NCI-H345 (cell line): ENCODE data around the gene CFAP46.
"Not testable (repeated sequence)": the region's sequence is repeated elsewhere in the genome, so short reads cannot be mapped to it uniquely, and the experiment has no call there.

ENCODE experiments used
- DNase-seq: peaks from one replicate; lab custom pipeline; 2025; lab: John Stamatoyannopoulos, UW

The CFAP46 gene

DNA sequence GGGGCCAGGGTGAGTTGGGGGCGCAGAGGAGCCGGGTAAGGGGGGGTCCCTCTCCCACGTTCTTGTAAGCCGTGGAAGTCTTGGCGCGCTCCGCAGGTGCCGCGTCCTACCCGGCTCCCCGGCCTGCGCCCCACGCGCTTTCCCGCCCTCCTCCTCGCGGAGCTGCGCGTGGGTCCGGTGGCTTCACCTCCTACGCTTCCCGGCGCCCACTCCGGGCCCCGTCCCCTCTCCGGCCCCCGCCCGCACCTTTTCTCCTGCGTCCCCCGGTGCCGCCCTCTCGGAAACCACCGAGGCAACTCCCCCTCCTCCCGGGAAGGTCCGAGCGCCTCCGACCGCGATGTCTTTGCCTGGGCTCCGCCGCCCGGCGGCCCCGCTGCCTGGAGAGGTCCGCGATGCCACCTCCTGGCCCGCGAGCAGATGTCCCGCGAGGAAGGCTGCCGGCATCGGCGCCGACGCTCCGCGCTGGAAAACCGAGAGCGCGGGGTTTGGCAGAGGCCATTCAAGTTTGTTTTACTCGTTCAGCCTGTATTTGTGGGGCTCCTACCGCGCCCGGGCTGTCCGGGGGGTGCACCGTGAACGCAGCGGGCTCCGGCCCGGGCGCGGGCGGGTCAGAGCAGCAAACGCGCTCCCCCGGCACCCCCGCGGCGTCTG is 154.1 kb downstream of the CFAP46 start:
- no peak for DNase-seq

DNA sequence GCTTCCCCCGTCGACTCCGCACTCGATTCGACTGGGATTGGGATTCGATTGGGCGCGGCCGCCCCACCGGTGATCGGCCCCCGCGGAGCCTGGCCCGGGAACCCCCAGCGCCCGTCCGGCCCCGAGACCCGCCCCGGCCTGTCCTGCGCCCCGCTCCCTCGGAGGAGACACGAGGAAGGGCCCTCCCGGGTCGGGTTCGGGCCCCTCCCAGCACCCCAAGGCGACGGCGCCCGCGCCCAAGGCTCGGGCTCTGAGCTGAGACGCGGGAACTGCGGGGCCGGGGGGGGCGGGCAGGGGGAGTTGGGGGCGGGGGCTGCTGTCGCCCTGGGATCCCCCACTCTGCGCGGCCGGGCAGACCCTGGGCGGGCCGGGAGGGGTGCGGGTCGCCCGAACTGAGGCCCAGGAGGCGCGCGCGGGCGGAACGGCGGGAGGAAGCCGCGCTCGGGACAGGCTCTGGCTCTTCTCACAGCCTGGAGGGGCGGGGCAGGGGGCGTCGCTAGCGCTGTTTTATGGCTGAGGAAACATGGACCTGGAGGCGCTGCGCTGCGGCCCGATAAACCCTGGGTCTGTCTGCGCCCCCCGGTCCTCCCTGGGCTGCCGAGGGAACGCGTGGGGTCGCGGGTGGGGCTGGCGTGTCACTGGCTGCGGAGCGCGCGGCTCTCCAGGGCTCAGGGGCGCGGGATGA is 154.7 kb downstream of the CFAP46 start:
- DNase-seq: no peak

DNA sequence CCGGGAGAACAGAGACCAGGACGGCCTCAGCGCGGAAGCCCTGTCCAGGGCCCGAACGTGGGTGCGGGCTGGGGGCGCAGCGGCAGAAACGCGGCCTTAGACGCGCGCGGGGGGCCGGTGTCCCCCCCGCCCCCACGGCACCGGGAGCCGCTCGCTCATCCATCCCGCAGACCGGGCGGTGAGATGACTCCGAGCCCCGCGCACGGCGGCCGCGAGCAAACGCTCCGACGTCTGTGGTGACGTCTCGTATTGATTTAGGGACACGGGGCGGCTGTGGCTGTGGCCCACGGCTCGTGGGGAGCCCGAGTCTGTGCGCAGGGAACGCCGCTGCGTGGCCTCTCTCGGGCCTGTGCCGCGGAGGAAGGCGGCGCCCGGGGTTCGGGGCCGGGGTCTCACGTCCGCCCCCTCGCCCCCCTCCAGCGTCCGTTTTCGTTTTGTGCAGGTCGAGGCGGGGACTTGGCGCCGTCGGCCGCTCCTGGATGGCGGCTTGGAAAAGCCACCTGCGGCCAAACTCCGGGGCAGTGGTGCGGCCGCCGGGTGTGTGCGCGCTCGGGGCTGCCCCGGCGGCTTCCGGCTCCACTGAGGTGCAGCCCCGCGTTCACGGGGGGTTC is 155.4 kb downstream of the CFAP46 start:
- DNase-seq: no peak

DNA sequence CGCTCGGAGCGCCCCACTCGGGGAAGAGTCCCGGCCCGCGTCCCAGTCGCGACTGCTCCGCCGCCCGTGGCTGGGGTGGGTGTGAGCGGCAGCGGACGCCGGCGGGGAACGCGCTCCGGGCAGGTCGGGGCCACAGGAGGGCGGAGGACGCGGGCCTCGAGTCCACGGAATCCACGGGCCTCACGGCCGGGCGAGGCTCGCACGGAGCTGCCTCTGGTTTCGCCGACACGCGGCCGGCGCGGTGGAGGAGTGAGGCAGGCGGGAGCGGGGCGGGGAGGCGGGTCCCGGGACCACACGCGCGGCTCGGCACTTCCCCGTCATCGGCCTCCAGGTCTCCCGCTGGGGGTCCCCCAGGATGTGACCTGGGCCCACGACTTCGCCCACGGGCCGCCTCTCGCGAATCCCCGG is 155.9 kb downstream of the CFAP46 start:
- no peak for DNase-seq

DNA sequence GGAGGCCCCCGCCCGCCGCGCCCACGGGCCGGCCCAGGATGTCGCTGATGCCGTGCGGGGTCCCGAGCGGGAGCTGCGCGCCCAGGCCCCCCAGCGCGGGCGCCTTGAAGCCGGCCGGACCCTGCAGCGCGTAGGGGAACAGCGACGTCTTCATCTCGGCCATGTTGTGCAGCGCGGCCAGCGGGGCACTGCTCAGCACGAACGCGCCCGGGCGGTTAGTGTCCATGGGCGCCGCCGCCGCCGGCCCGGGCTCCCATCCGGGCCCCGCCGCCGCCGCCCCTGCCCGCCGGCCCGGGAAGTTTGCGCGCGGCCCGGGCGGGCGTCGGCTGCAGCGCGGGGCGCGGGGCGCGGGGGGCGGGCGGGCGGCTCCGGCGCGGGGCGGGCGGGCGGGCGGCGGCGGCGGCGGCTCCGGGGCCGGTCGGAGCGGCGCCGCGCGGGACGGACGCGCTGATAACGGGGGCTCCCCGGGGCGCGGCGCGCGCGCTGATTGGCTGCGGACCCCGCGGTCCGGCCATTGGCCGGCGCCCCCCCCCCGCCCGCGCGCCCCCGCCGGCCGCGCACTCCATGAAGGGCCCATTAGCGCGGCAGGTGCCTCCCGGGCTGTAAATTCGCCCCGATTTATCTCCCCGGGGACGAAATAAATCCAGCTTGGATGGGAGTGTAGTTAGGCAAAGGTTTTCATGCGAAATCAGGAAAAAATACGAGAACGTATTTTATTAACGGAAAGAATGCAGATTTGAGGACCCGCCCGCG is 156.5 kb downstream of the CFAP46 start, which contains the start of gene NKX6-2:
NKX6-2 (minus strand) TSS at position 425 of the 753 bp plus-strand sequence; CDS start at position 226, 199 bp downstream.
- DNase-seq: no peak

DNA sequence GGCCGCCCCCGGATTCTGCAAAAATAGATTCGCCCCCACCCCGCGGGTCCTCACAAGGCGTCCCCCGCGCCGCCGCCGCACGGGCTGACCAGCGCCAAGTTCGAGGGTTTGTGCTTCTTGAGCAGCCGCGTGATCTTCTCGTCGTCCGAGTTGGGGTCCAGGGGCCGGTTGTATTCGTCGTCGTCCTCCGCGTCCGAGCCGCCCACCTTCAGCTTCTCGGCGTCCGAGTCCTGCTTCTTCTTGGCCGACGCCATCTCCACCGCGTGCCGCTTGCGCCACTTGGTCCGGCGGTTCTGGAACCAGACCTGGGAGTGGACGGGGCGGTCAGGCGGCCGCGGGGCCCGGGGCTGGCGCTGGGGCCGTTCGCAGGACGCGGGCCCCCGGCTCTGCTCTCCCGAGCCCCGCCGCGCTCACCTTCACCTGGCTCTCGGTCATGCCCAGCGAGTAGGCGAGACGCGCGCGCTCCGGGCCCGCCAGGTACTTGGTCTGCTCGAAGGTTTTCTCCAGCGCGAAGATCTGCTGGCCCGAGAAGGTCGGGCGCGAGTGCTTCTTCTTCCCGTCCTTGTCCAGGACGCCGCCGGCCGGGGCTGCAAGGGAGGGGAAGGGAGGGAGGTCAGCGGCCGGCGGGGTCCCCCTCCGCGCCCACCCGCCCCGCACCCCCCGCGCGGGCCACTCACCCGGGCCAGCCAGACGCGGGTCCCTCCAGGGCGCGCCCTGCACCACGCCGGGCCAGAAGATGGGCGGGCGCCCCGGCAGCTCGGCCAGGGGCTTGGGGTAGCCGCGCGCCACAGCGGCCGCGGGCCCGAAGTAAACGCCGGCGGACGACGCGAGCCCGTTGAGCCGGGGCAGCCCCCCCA is 157.3 kb downstream of the CFAP46 start:
- no peak for DNase-seq

DNA sequence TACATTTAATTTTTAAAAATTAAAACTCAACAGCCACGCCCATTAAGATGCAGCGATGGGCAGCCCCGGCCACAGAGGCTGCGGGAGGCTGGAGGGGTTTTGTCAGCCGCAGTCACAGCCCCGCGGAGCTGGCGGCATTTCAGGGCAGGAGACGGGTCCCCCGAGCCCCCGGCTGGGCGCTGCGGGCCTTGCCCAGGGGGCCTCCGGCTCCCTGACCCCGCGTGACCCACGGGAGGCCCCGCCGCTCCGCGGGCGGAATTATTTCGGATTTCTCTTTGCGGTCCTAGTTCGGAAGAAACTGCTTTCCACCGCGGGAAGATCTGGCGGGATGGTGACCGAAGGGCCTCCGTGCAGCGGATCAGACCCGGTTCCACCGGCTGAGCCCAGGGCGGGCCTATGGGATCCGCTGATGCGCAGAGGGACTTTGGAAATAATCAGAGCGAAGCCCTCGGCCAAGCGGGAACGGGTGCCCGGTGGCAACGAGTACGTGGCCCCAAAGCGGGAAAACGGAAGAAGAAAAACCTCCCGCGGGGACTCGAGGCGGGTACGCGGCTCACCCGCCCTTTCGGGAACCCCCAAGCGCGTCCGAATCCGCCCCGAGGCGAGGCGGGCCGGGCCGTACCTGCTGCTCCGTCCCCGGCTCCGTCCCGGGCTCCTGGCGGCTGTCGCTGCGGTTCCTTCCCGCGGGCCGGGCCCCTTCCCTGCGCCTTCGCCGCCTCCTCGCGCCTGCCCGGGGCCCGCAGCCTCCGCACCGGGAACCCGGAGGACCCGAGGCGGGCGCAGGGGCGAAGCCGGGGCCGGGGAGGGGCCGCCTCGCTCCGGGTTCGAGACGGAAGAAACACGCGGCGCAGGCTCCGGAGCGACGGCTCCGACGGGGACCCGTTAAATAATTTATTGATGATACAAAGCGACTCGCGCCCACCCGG is 158.2 kb downstream of the CFAP46 start:
- no peak for DNase-seq

DNA sequence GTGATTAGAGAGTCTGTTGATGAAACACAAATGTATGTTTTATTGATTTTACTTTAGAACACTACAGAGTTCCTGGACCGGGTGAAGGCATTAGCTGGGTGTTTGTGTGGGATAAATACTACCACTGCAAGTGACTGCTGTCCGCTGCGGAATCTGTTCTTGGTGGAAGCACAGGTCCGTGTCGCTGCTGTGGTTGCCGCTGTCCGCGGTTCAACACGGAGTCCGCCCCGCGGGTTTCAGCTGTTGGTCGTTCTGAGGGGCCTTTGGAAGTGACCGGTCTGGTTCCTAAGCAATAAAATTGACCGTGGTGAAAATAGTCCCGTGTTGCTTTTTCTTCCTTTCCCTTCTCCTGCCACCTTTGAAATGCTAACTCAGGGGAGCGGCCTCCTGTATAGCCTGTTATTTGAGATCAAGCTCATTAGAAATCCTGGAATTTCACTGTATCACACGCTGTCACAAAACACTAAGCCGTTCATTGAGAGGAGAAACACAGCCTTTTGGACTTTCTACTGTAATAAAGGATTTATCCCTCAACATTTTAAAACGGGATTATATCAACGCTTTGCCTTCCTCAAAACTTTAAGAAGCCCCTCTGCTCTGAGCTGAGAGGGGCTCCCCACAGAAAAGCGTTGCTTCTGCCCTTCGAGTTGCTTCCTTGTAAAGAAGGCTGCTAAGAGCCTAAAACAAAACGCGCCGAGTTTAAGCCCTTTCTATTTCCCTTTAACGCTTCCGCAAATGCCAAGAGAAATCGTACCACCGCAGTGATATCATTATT is 159.0 kb downstream of the CFAP46 start:
- DNase-seq: no peak

DNA sequence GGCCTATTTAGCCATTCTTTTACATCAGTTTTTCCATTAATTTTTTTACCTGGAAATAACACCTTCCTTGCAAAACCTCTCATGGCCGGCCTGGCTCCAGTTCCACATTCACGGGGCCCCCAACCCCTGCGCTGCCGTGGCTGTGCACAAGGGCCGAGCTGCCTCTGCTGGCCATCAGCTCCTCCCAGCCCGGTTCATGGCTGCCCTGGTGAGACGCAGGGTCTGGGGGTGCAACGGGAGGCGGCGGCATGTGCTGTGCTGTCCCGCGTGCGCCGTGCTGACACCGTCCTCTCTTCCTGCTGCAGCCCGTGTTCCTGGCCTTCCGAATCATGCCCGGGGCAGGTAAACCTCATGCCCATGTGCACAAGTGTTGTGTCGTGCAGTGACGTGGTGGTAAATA is 160.8 kb downstream of the CFAP46 start:
- no peak for DNase-seq

DNA sequence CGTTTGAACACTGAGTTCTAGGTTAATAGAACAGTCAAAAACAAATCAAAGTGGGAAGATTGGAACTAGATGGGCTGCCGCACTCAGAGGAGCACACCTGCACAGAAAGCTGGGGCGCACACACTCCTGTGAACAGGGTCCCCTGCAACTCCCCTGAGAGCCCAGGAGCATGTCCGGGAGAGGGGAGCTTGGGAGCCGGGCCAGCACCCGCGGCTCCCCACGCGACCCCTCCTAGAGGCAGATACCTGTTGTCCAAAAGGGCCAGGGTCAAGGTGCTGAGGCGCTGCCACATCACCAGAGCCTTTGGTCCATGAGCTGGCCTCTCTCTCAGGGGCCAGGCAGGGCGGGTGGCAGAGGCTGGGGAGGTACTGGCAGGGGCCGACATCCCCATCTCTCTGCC is 162.0 kb downstream of the CFAP46 start:
- DNase-seq: no peak

DNA sequence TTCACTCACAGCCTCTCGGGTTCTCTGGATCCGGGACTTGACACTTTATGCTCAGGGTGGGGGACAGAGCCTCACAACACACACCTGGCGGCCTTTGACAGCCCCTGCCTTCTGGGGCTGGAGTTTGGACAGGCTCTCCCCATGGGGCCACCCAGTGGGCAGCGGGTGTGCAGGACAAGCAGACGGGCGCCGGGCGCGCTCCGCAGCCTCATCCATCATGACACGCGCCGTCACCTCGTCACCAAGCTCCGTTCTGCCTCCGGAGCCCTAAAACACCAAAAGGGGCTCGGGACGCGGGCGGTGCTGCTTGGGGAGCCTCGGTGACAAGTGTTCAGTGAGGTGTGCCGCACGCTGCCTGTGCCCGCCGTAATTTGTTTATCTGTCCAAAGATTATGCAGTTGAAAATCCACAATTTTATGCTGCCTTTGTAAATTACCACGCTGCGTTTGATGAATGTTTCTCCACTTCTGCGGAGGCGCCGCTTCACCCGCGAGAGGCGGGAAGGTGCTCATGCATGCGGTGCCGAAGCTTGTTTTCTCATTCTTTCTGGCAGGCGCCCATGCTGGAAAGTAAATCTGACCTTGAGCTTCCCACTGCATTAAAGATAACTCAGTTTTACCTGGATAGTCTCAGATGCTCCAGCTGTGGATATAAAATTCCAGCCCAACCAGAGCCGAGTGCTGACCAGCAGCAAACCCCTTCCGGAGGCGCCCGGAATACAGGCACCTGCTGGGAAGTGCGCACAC is 162.6 kb downstream of the CFAP46 start:
- DNase-seq: no peak

DNA sequence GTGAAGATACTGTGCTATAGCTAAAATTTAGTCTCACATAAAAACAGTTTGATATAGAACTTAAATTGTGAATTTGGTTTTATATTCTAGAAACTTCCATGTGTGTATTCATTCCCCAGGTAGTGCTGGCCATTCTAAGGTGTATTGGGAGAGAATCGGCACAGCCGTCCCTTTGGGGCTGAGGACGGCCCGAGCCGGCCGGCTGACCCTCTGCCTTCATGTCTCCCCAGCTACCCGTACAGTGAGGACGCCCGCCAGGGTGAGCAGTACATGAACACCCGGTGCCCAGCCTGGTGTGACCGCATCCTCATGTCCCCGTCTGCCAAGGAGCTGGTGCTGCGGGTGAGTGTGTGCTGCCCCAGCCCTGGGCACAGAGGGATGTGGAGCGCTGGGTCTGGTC is 164.9 kb downstream of the CFAP46 start:
- no peak for DNase-seq

DNA sequence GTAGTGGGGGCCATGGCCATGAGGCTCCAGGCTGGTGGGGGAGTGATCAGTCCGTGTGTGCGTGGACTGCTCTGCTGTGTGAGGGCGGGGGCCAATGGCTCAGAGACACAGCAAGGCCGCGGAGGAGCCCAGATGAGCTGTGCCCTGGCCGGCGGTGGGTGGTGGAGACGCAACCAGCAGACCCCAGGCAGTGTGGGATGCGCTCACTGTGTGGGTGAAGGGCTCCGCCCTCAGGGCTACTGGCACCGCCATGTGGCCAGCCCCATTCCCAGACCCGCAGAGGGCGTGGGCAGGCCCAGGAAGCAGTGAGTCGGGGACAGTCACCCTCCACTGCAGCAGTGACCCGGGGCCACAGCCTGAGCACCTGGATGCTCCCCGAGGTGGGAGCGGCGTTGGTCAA is 165.5 kb downstream of the CFAP46 start:
- no peak for DNase-seq

DNA sequence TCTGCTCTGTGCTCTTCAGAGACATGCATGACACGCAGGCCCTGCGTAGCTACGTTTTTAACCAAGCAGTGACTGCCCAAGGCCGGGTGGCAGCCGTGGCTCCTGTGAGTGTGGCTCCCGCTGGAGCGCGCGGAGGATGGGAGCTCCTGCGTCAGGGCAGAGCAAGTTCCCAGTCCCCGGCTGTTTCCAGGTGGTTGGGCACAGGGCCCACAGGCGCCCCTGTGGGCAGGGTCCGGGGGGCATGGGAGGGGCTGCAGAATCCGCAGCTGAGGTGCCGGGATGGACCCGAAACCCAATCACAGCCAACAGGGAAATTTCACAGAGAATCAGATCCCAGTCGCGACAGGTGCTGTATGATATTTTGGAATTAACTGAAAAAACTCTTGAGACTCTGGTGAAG is 166.2 kb downstream of the CFAP46 start:
- peak; percentile 61 for DNase-seq

DNA sequence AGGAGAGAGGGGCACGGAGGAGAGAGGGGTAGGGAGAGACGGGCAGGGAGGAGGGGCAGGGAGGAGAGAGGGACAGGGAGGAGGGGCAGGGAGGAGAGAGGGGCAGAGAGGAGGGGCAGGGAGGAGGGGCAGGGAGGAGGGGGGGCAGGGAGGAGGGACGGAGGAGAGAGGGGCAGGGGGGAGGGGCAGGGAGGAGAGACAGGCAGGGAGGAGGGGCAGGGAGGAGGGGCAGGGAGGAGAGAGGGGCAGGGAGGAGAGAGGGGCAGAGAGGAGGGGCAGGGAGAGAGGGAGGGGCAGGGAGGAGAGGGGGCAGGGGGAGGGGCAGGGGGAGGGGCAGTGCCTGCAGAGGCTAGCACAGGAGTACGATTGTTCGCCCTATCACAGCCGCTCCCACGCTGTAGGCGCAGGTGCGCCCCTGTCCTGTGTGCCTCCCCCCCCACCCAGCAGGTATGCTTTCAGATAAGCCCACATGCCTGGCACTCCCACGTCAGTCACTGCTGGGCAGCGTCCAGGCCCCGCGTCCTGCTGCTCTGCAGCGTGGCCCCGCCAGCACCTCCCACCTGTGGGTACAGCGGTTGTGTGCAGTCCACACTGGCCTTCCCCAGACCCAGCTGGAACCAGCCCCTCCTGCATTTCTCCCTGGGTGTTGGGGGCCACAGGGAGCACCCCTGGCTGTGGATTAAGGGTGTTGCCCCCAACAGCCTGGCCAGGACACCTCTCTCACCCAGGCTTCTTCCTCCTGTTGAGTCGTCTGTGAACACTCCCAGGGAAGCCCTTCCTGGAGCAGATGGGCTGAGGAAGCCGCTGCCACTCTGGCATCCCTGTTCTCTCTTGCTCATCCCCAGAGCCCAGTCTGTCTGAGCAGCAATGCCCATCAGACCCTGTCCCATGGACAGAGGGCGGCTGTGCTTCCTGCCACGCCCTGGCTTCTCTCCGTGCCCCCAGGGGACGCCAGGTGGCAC is 167.2 kb downstream of the CFAP46 start:
- DNase-seq: peak; percentile 79

DNA sequence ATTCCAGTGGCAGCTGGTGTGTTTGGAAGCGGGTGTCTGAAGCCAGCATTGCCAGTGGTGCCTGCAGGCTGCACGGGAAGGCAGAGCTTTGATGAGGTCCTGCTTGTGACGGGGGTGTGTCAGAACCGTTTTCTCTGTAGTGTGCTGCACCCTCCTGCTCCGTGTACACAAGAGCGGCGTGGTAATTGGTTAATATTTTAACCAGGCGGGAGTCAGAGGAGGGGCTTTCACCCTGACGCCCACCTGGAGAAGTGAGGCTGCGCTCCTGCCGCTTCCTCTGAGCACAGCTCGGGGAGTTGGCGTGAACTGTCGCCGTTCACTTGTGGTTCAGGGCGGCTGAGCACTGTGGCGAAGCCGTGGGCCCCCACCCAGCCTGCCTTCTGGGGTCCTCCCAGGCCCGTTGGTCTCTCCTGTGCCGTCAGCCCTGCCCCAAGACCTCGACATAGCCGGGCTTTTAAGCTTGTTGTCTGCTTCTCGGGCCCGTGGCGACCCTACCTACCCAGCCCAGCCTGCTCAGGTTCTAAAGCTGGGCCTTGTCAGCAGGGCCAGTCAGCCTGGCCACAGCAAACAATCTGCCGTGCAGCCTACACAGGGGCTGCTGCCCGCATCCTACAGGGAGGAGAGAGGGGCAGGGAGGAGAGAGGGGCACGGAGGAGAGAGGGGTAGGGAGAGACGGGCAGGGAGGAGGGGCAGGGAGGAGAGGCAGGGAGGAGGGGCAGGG is 168.0 kb downstream of the CFAP46 start:
- no peak for DNase-seq

DNA sequence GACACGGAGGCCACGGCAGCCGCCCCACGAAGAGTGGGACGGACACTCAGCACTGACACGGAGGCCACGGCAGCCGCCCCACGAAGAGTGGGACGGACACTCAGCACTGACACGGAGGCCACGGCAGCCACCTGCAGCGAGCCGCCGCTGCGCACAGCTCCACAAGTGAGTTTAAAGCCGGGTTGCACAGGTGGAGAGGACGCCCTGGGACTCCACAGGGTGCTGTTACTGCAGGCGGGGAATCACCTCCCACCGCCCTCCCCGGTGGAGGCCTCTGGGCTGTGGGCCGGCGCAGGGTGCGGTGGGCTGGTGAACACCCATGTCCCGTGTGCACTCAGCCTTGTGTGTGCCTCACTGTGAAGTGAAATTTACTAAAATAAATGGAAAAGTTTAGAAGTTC is 169.6 kb downstream of the CFAP46 start:
- DNase-seq: not testable (repeated sequence)
